K562 (cell line): ENCODE results near the gene RMND5B. TPM values are rescaled to one million over a fixed set of nuclear protein-coding genes. Genes with fewer than 3 reads are reported as not detected.

ENCODE experiments used
- CBX5 ChIP-seq: IDR thresholded peaks from 2 replicates; pipeline ENCODE4 v1.6.1; 2014; ENCODE audit warnings: low read depth, borderline replicate concordance
- CTCF ChIP-seq, 3 experiments: IDR thresholded peaks in 2 of 3; conservative IDR thresholded peaks in 1 of 3; 2 replicates each; pipeline ENCODE4 v1.5.1; 2011 to 2012; ENCODE audit warnings: low read length in 3 of 3, mild to moderate bottlenecking in 3 of 3, control low read depth in 2 of 3, improper control_type of control experiment in 1 of 3, inconsistent platforms in 1 of 3, low read depth in 1 of 3, mixed read lengths in 1 of 3, moderate library complexity in 1 of 3; ENCODE audit not compliant: insufficient read depth in 2 of 3
- E2F1 ChIP-seq: sonication (generic); formaldehyde crosslinking; IDR thresholded peaks from 2 replicates; pipeline ENCODE4 v1.8.1; 2023; ENCODE audit warnings: mild to moderate bottlenecking, missing genetic modification reagents, moderate library complexity
- LCOR ChIP-seq: sonication (generic); formaldehyde crosslinking; IDR thresholded peaks from 2 replicates; pipeline ENCODE4 v1.8.0; 2022; ENCODE audit warnings: mild to moderate bottlenecking, missing genetic modification reagents
- NCOR1 ChIP-seq: fragments of 450-650 bp; IDR thresholded peaks from 2 replicates; pipeline ENCODE4 v1.6.1; 2016; ENCODE audit warnings: mild to moderate bottlenecking, moderate library complexity
- SNIP1 ChIP-seq: fragments of 450-650 bp; IDR thresholded peaks from 2 replicates; pipeline ENCODE4 v1.7.1; 2017; ENCODE audit warnings: low read depth, mild to moderate bottlenecking
- XRCC4 ChIP-seq: IDR thresholded peaks from one replicate; pipeline ENCODE4 v1.6.1; 2011; ENCODE audit not compliant: insufficient read depth, insufficient read length; ENCODE audit errors: extremely low read depth
- ZBTB40 ChIP-seq, 2 experiments: fragments of 450-650 bp in 1 of 2; sonication (generic) in 1 of 2; formaldehyde crosslinking in 1 of 2; IDR thresholded peaks; 2 replicates each; pipeline versions ENCODE4 v1.7.1 to v1.9.0; 2016 to 2022; ENCODE audit warnings: inconsistent platforms in 1 of 2, mild to moderate bottlenecking in 1 of 2, missing genetic modification reagents in 1 of 2
- ZNF449 ChIP-seq: fragments of 250-450 bp; sonication (Bioruptor Pico); IDR thresholded peaks from 2 replicates; pipeline ENCODE4 v1.8.0; 2022; ENCODE audit warnings: moderate library complexity, mild to moderate bottlenecking, inconsistent platforms
- polyA plus RNA-seq, 8 experiments: library from polyadenylated mRNA; depleted of rRNA in 4 of 8; stranded (reverse) in 5 of 8; unstranded in 3 of 8; fragments of >200 nt; fragmentation: Nextera tagmentation in 2 of 8; fragmentation: Illumina TruSeq in 1 of 8; extraction: Ambion mirVana in 2 of 8; extraction: Trizol in 1 of 8; gene quantifications; 2 replicates each; pipeline versions ENCODE4 v1.2.1 to v1.2.3, GENCODE V29; 2011 to 2014; ENCODE audit warnings: inconsistent platforms in 1 of 8, missing spikeins in 1 of 8
- total RNA-seq, 7 experiments: library from RNA; depleted of rRNA in 6 of 7; stranded (reverse); fragments of >200 nt in 6 of 7; fragmentation: Illumina TruSeq in 2 of 7; extraction: Trizol in 2 of 7; gene quantifications; 2 replicates each; pipeline versions ENCODE4 v1.2.1 to v1.2.3, GENCODE V29; 2011 to 2021; ENCODE audit warnings: low replicate concordance in 1 of 7

RMND5B gene
- total and polyA plus RNA-seq, 9 of the 15 experiments (the other 6 are each of a cell fraction or from before 2014, with no cell fraction given) = 2.6 to 57.0 (median 28.3) TPM

- TF ChIP-seq ZNF449 (CRISPR knock-in tag) (no peak), CBX5 (no peak), SNIP1 (no peak), ZBTB40 (IDR thresholded peaks at IDR 0.05) (0 out of 2 replicates have a peak, but pooled peaks have one; percentile 20), ZBTB40 (CRISPR knock-in tag; IDR thresholded peaks at IDR 0.05) (no peak), CTCF (IDR thresholded peaks at IDR 0.05 in 2 of 3, conservative IDR thresholded peaks at IDR 0.05 in 1 of 3; ENCODE audit: insufficient read depth in 2 of 3, low read depth in 1 of 3, low read length in 3 of 3) (peak; percentile 19 to 61 (median 34); a peak in 4 of 6 replicates), LCOR (no peak), E2F1 (peak; percentile 61; the same call in 1 of the 2 replicates), XRCC4 (no peak), NCOR1 (no peak)
Observed at GRCh38 chr5:178113141-178113787, 17.6 kb upstream of the RMND5B start, which contains the start of gene N4BP3 (continued).
